OCI-LY1 (cell line): ENCODE results near the gene GTF3C2.

ENCODE experiments used
- H2AFZ ChIP-seq: fragments of 200-600 bp; sonication (generic), shearing (Covaris generic); 2 replicates; pipeline ENCODE4 v1.6.0; 2014; ENCODE audit warnings: antibody characterized with exemption, mild to moderate bottlenecking, low read length
- H3F3A ChIP-seq: fragments of 200-600 bp; sonication (generic), shearing (Covaris generic); 2 replicates; pipeline ENCODE4 v1.6.0; 2014; ENCODE audit warnings: mild to moderate bottlenecking, antibody characterized with exemption, low read length, moderate library complexity; ENCODE audit not compliant: insufficient read depth
- H3K27ac ChIP-seq: fragments of 200-600 bp; sonication (generic); 2 replicates; pipeline ENCODE4 v1.5.1; 2014; ENCODE audit warnings: low read length, mixed run types, mild to moderate bottlenecking, low read depth; ENCODE audit not compliant: poor library complexity, severe bottlenecking
- H3K27me3 ChIP-seq: fragments of 200-600 bp; sonication (generic); 2 replicates; pipeline ENCODE4 v1.6.0; 2014; ENCODE audit warnings: antibody characterized with exemption, mild to moderate bottlenecking, low read length, moderate library complexity; ENCODE audit not compliant: insufficient read depth
- H3K36me3 ChIP-seq: fragments of 200-600 bp; sonication (generic); 2 replicates; pipeline ENCODE4 v1.6.1; 2014; ENCODE audit warnings: mild to moderate bottlenecking, antibody characterized with exemption, low read length, moderate library complexity, mixed read lengths; ENCODE audit not compliant: insufficient read depth
- H3K4me1 ChIP-seq: fragments of 200-600 bp; sonication (generic); 2 replicates; pipeline ENCODE4 v1.5.1; 2014; ENCODE audit warnings: mild to moderate bottlenecking, low read length, moderate library complexity; ENCODE audit not compliant: insufficient read depth, severe bottlenecking
- H3K4me2 ChIP-seq: fragments of 200-600 bp; sonication (generic), shearing (Covaris generic); 2 replicates; pipeline ENCODE4 v1.6.1; 2014; ENCODE audit warnings: low read length
- H3K4me3 ChIP-seq: fragments of 200-600 bp; sonication (generic); 2 replicates; pipeline ENCODE4 v1.5.1; 2014; ENCODE audit warnings: low read length, low read depth, mild to moderate bottlenecking, mixed read lengths; ENCODE audit not compliant: poor library complexity, severe bottlenecking
- H3K79me2 ChIP-seq: fragments of 200-600 bp; shearing (Covaris generic); 2 replicates; pipeline ENCODE4 v1.6.1; 2016; ENCODE audit warnings: mixed run types, low read length, mixed read lengths; ENCODE audit not compliant: insufficient read depth
- H3K9ac ChIP-seq: fragments of 200-600 bp; sonication (generic), shearing (Covaris generic); 2 replicates; pipeline ENCODE4 v1.6.1; 2014; ENCODE audit warnings: mild to moderate bottlenecking, low read length, mixed read lengths
- H3K9me2 ChIP-seq: fragments of 200-600 bp; sonication (generic), shearing (Covaris generic); 2 replicates; pipeline ENCODE4 v1.6.1; 2014; ENCODE audit warnings: low read depth, mild to moderate bottlenecking, low read length, mixed read lengths
- H3K9me3 ChIP-seq: fragments of 200-600 bp; shearing (Covaris generic); 2 replicates; pipeline ENCODE4 v1.6.1; 2014; ENCODE audit warnings: low read length, mixed read lengths
- H4K20me1 ChIP-seq: fragments of 200-600 bp; sonication (generic), shearing (Covaris generic); 2 replicates; pipeline ENCODE4 v1.6.0; 2016; ENCODE audit warnings: mild to moderate bottlenecking, low read length; ENCODE audit not compliant: insufficient read depth
- CTCF ChIP-seq: fragments of 200-600 bp; sonication (generic), shearing (Covaris generic); IDR thresholded peaks from 2 replicates; pipeline ENCODE4 v1.5.1; 2017; ENCODE audit warnings: mild to moderate bottlenecking, antibody characterized with exemption, low read length, moderate library complexity, mixed read lengths
- EZH2 ChIP-seq: fragments of 200-600 bp; sonication (generic), shearing (Covaris generic); IDR thresholded peaks from 2 replicates; pipeline ENCODE4 v1.8.0; 2017; ENCODE audit warnings: borderline replicate concordance, mixed run types, mild to moderate bottlenecking, antibody characterized with exemption, low read length, moderate library complexity, mixed read lengths

The GTF3C2 gene

GRCh38 chr2:27282892-27283291 is 73.7 kb downstream of the GTF3C2 start:
- no peak for TF ChIP-seq CTCF
- Histone ChIP-seq H3K9me2 (no peaks in the 10 kb centered on the region), H3K27me3 (no peaks in the 10 kb centered on the region; the same call in 1 of the 2 replicates), H3K9ac (no peak overlapping the region), H3K4me1 (no peaks in the 10 kb centered on the region), H3K79me2 (no peaks in the 10 kb centered on the region), H2AFZ (no peak overlapping the region), H3K4me2 (no peak overlapping the region), H3K27ac (no peak overlapping the region), H3K36me3 (no peaks in the 10 kb centered on the region), H3K4me3 (no peak overlapping the region), H3F3A (no peaks in the 10 kb centered on the region), H3K9me3 (no peaks in the 10 kb centered on the region), H4K20me1 (no peaks in the 10 kb centered on the region)

GRCh38 chr2:27281855-27282559 is 74.6 kb downstream of the GTF3C2 start, which contains the start of gene TRIM54:
Gene TRIM54 (plus strand): TSS chr2:27282429. CDS start chr2:27282732, 303 bp downstream.
- Histone ChIP-seq H3K4me3 (no peak within 1 kb of the TSS), H3K9ac (no peak within 1 kb of the TSS), H3K9me2 (no peaks in the 10 kb centered on the region), H3K36me3 (no peaks in the 10 kb centered on the region), H4K20me1 (no peaks in the 10 kb centered on the region), H3K4me1 (no peaks in the 10 kb centered on the region), H2AFZ (no peak within 1 kb of the TSS), H3K4me2 (no peak within 1 kb of the TSS), H3K9me3 (no peaks in the 10 kb centered on the region), H3K27ac (no peak within 1 kb of the TSS), H3F3A (no peaks in the 10 kb centered on the region), H3K79me2 (no peaks in the 10 kb centered on the region), H3K27me3 (no peaks in the 10 kb centered on the region; the same call in 1 of the 2 replicates)
- TF ChIP-seq CTCF (no peak), EZH2 (no peak)

DNA sequence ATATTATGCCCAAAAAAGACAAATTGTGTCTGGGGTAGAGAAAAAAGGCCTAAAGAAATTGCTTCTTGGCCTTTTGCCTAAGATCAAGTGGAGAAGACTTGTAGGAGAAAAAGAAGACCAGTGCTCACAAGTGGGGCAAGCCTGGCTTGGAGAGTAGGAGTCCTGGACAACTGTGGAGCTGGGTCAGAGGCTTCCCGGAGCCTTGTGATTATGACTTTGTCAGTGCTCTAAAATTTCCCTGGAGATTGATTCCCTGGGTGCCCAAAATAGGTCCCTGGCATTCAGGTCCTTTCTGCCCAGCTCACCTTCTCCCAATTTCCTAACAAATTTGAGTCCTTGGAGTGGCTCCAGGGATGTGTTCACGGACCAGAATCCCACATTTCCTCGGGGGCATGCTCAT is 75.1 kb downstream of the GTF3C2 start:
- no peaks in the 10 kb centered on the region for H3K4me1 ChIP-seq
- H3K4me3 ChIP-seq, result no peak overlapping the region
- no peak overlapping the region for H2AFZ ChIP-seq

More for the DNA sequence above, 75.1 kb downstream of the GTF3C2 start:
- no peaks in the 10 kb centered on the region; the same call in 1 of the 2 replicates for H3K27me3 ChIP-seq
- H3K9me3 ChIP-seq, result no peaks in the 10 kb centered on the region
- TF ChIP-seq EZH2, result no peak
- TF ChIP-seq CTCF, result no peak
- H3K36me3 ChIP-seq, result no peaks in the 10 kb centered on the region
- H3K9me2 ChIP-seq, result no peaks in the 10 kb centered on the region
- H3K4me2 ChIP-seq, result no peak overlapping the region
- no peaks in the 10 kb centered on the region for H4K20me1 ChIP-seq
- H3K9ac ChIP-seq, result no peak overlapping the region
- no peak overlapping the region for H3K27ac ChIP-seq
- no peaks in the 10 kb centered on the region for H3F3A ChIP-seq
- no peaks in the 10 kb centered on the region for H3K79me2 ChIP-seq
